Panc1 (cell line): Measurements from ENCODE around the gene LYPLA2. TPM values are rescaled to one million over a fixed set of nuclear protein-coding genes. Genes with fewer than 3 reads are reported as not detected.
"Not testable (repeated sequence)": the region's sequence is repeated elsewhere in the genome, so short reads cannot be mapped to it uniquely, and the experiment has no call there.

Source experiments
- ATAC-seq: fragments of 200-7000 bp; cut with Tn5 transposase; 2 replicates; pipeline ENCODE4 v1.9.1; 2020; ENCODE audit warnings: mild to moderate bottlenecking, moderate library complexity
- BruUV-seq: library from RNA; stranded (reverse); fragments of 400-500 nt; replicated peaks from 2 replicates; lab custom pipeline; 2021; lab: Mats Ljungman, UMichigan
- CTCF ChIA-PET: fragments of 300-600 bp; sonication (Branson Sonifier 250); formaldehyde crosslinking; loops from one replicate; lab custom pipeline; 2022; ENCODE audit warnings: antibody characterized with exemption; lab: Charles Lee
- POLR2A ChIA-PET: fragments of 300-600 bp; sonication (Branson Sonifier 250); formaldehyde crosslinking; loops from one replicate; lab custom pipeline; 2022; ENCODE audit warnings: antibody characterized with exemption; lab: Charles Lee
- DNase-seq: peaks from one replicate; pipeline ENCODE4 v3.0.0-alpha.2; 2010; ENCODE audit warnings: low read depth, low spot score
- H3K27ac ChIP-seq: 2 replicates; pipeline ENCODE4 v1.5.1; 2011; ENCODE audit warnings: mild to moderate bottlenecking, low read length, inconsistent platforms
- H3K27me3 ChIP-seq: fragments of 200-500 bp; sonication (Bioruptor generic); 2 replicates; pipeline ENCODE4 v1.6.0; 2014; ENCODE audit warnings: low read length, inconsistent platforms; ENCODE audit not compliant: control insufficient read depth, insufficient read depth
- H3K36me3 ChIP-seq: fragments of 200-500 bp; sonication (Bioruptor generic); 2 replicates; pipeline ENCODE4 v1.5.1; 2014; ENCODE audit warnings: inconsistent platforms, mild to moderate bottlenecking, low read length, moderate library complexity; ENCODE audit not compliant: control insufficient read depth, insufficient read depth
- H3K4me1 ChIP-seq: 2 replicates; pipeline ENCODE4 v1.5.1; 2011; ENCODE audit warnings: inconsistent platforms, mild to moderate bottlenecking, low read length, moderate library complexity; ENCODE audit not compliant: control insufficient read depth, insufficient read depth
- H3K4me3 ChIP-seq, 2 experiments: 2 replicates each; pipeline ENCODE4 v1.5.1; 2011 to 2012; ENCODE audit warnings: low read depth in 2 of 2, low read length in 2 of 2, mild to moderate bottlenecking in 2 of 2, inconsistent platforms in 1 of 2, moderate library complexity in 1 of 2
- H3K9me3 ChIP-seq: fragments of 200-500 bp; sonication (Bioruptor generic); 2 replicates; pipeline ENCODE4 v1.5.1; 2014; ENCODE audit warnings: low read depth, mild to moderate bottlenecking, inconsistent platforms, low read length, moderate library complexity; ENCODE audit not compliant: control insufficient read depth, insufficient read depth
- CTCF ChIP-seq: fragments of 450-650 bp; IDR thresholded peaks from 2 replicates; pipeline ENCODE4 v1.5.1; 2017; ENCODE audit warnings: mild to moderate bottlenecking
- POLR2AphosphoS5 ChIP-seq: IDR thresholded peaks from 2 replicates; pipeline ENCODE4 v1.6.1; 2012; ENCODE audit warnings: mild to moderate bottlenecking, low read depth, low read length, moderate library complexity
- REST ChIP-seq, 2 experiments: IDR thresholded peaks; 2 replicates each; pipeline ENCODE4 v1.6.1; 2011 to 2012; ENCODE audit warnings: low read depth in 2 of 2, control low read depth in 1 of 2, low read length in 1 of 2, mild to moderate bottlenecking in 1 of 2, moderate library complexity in 1 of 2; ENCODE audit not compliant: insufficient read depth in 1 of 2
- SIN3A ChIP-seq: IDR thresholded peaks from 2 replicates; pipeline ENCODE4 v1.6.1; 2012; ENCODE audit warnings: low read depth, mild to moderate bottlenecking, low read length, moderate library complexity, borderline replicate concordance; ENCODE audit not compliant: insufficient read depth
- TCF7L2 ChIP-seq: IDR thresholded peaks from 2 replicates; pipeline ENCODE4 v1.6.1; 2011; ENCODE audit warnings: mild to moderate bottlenecking, low read depth, low read length, inconsistent platforms
- in situ Hi-C: cut with HindIII; loops from 2 replicates; pipeline ENCODE4 v1.10.0; 2016; ENCODE audit warnings: low sequenced_read_pairs, low pct_unique_long_range_greater_than_20kb
- intact Hi-C: fragments of 100-400 bp; cut with micrococcal nuclease; formaldehyde crosslinking; loops from one replicate; pipeline ENCODE4 v1.10.0; 2022; ENCODE audit not compliant: unreplicated experiment
- total RNA-seq: library from RNA; stranded (reverse); gene quantifications from one replicate; pipeline ENCODE4 v1.2.1, GENCODE V29; 2021; ENCODE audit not compliant: unreplicated experiment

The LYPLA2 gene
- total RNA-seq, 1 experiment from 2014 or later = 82.9 TPM

- no TSS peak for BruUV-seq
- peaks cover 10% of the 10 kb centered on the region for H3K36me3 ChIP-seq
- ChIA-PET CTCF (no interaction called here), POLR2A (interaction anchor here (0.7 to 3.4 kb wide), 3 partner anchors 11 to 106 kb away, joined by 5 to 12 read pairs (median 5); partner anchors contain the start of gene LYPLA2)
- TF ChIP-seq POLR2AphosphoS5 = no peak
- peak overlapping the region; percentile 82 to 84; a peak in 3 of 4 replicates for H3K4me3 ChIP-seq
- ATAC-seq (no peak), DNase-seq (no peak)
- intact Hi-C loops (no loop called here), in situ Hi-C loops (no loop called here)
- H3K27me3 ChIP-seq = no peaks in the 10 kb centered on the region
- H3K4me1 ChIP-seq = peaks cover 12% of the 10 kb centered on the region
- peak overlapping the region; percentile 82; the same call in 1 of the 2 replicates for H3K27ac ChIP-seq
- no peaks in the 10 kb centered on the region for H3K9me3 ChIP-seq
Measured at GRCh38 chr1:23779826-23780371, 11.0 kb upstream of the LYPLA2 start.

GRCh38 chr1:23783141-23783540 is 7.8 kb upstream of the LYPLA2 start:
- H3K27ac ChIP-seq, H3K27me3 ChIP-seq, in situ Hi-C loops, ATAC-seq, intact Hi-C loops, BruUV-seq, DNase-seq, H3K4me3 ChIP-seq, H3K4me1 ChIP-seq, H3K9me3 ChIP-seq: not testable (repeated sequence)
- POLR2A ChIA-PET = interaction anchor here (1.6 kb wide), 1 partner anchor 19 kb away, joined by 12 read pairs; no protein-coding TSS in a partner anchor
- CTCF ChIA-PET = interaction anchor here (0.7 kb wide), 1 partner anchor 55 kb away, joined by 4 read pairs; no protein-coding TSS in a partner anchor
- H3K36me3 ChIP-seq = peaks cover 17% of the 10 kb centered on the region

GRCh38 chr1:23784846-23785245 is 6.1 kb upstream of the LYPLA2 start:
- no peak for DNase-seq
- Histone ChIP-seq H3K36me3 (peaks cover 17% of the 10 kb centered on the region), H3K27me3 (no peaks in the 10 kb centered on the region), H3K4me1 (peaks cover 10% of the 10 kb centered on the region), H3K9me3 (no peaks in the 10 kb centered on the region), H3K4me3 (no peak overlapping the region), H3K27ac (no peak overlapping the region)
- no peak for ATAC-seq
- in situ Hi-C loops = no loop called here
- no TSS peak for BruUV-seq
- TF ChIP-seq POLR2AphosphoS5 (no peak), CTCF (no peak)
- intact Hi-C loops = no loop called here
- ChIA-PET POLR2A (no interaction called here), CTCF (no interaction called here)

GRCh38 chr1:23787701-23788100 is 3.2 kb upstream of the LYPLA2 start:
- intact Hi-C loops = no loop called here
- ATAC-seq (no peak), DNase-seq (no peak)
- ChIA-PET POLR2A (no interaction called here), CTCF (no interaction called here)
- peaks cover 13% of the 10 kb centered on the region for H3K4me1 ChIP-seq
- no peaks in the 10 kb centered on the region for H3K27me3 ChIP-seq
- no peak overlapping the region for H3K4me3 ChIP-seq
- TF ChIP-seq POLR2AphosphoS5 (no peak), REST (IDR thresholded peaks at IDR 0.05; ENCODE audit: insufficient read depth in 1 of 2, low read depth in 2 of 2, low read length in 1 of 2) (no peak), TCF7L2 (no peak), CTCF (no peak), SIN3A (no peak)
- H3K36me3 ChIP-seq = peaks cover 17% of the 10 kb centered on the region
- in situ Hi-C loops = no loop called here
- BruUV-seq = TSS peak; percentile 52
- H3K27ac ChIP-seq = no peak overlapping the region
- no peaks in the 10 kb centered on the region for H3K9me3 ChIP-seq
